ENCODE results near the gene PRR20C.
"Not testable (repeated sequence)": the region's sequence is repeated elsewhere in the genome, so short reads cannot be mapped to it uniquely, and the experiment has no call there.

PRR20C gene

DNA sequence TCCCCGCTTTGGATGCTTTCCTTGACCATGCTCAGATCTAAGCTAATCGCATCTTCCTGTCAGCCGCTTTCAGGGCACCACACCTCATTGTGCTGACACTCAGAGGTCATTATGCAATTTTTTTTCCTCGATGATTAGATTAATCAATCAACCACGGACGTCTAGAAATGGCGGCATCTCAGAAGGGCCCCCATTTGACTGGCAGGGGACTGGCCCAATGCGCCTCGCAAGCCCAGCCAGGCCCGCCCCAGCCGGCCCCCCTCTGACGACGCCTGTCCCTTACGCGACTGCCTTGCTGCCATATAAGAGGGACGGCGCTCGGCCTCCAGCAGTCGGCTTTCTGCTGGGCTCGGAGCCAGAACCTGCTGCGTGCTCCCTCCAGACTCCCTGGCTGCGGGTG is at the start of gene PRR20C:
PRR20C (plus strand) TSS at position 301 of the 400 bp plus-strand sequence. CDS start 387 bp downstream, outside the sequence.
- not testable (repeated sequence) for H3K4me1 Mint-ChIP-seq; H3K27ac Mint-ChIP-seq (ENCODE audit: low read depth); ATAC-seq (replicated peaks; ENCODE audit: extremely low read depth, poor library complexity, severe bottlenecking); H3K36me3 Mint-ChIP-seq (ENCODE audit: insufficient read depth); H3K27me3 Mint-ChIP-seq; DNase-seq (ENCODE audit: low spot score in 2 of 2); H3K9me3 Mint-ChIP-seq; H3K4me3 Mint-ChIP-seq

- Mint-ChIP-seq H3K27me3 (no peaks in the 10 kb centered on the region), H3K4me1 (no peaks in the 10 kb centered on the region), H3K9me3 (peaks cover 13% of the 10 kb centered on the region), H3K4me3 (no peak overlapping the region), H3K36me3 (ENCODE audit: insufficient read depth) (no peaks in the 10 kb centered on the region), H3K27ac (ENCODE audit: low read depth) (no peak overlapping the region)
- no peak for DNase-seq (ENCODE audit: low spot score in 2 of 2)
- ATAC-seq (replicated peaks; ENCODE audit: extremely low read depth, poor library complexity, severe bottlenecking) = no peak
Observed at GRCh38 chr13:57114945-57115344, 38.9 kb upstream of the PRR20C start.

- Mint-ChIP-seq H3K27me3 (no peaks in the 10 kb centered on the region), H3K9me3 (peaks cover 4% of the 10 kb centered on the region), H3K36me3 (ENCODE audit: insufficient read depth) (no peaks in the 10 kb centered on the region), H3K4me3 (no peak overlapping the region), H3K4me1 (no peaks in the 10 kb centered on the region), H3K27ac (ENCODE audit: low read depth) (no peak overlapping the region)
- ATAC-seq (replicated peaks; ENCODE audit: extremely low read depth, poor library complexity, severe bottlenecking) (no peak), DNase-seq (ENCODE audit: low spot score in 2 of 2) (no peak)
Observed at GRCh38 chr13:57123681-57124080, 30.2 kb upstream of the PRR20C start.

DNA sequence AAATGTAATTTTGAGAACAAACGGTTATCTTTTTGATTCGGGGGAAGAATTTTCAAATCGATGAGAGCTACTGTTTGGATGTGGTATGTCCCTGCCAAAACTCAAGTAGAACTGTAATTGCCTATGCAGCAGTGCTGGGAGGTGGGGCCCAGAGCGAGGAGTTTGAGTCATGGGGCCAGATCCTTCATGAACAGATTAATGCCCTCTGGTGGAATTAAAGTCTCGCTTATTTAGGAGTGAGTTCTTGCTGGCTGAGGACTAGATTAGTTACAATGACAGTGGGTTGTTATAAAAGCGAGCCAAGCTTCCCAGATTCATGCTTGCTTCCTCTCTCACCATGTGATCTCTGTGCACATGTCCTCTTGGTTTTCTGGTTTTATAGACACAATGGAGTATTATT is 25.0 kb upstream of the PRR20C start:
- Mint-ChIP-seq H3K27me3 (no peaks in the 10 kb centered on the region), H3K4me3 (no peak overlapping the region), H3K27ac (ENCODE audit: low read depth) (no peak overlapping the region), H3K36me3 (ENCODE audit: insufficient read depth) (no peaks in the 10 kb centered on the region), H3K4me1 (no peaks in the 10 kb centered on the region), H3K9me3 (no peaks in the 10 kb centered on the region)
- ATAC-seq (replicated peaks; ENCODE audit: extremely low read depth, poor library complexity, severe bottlenecking) = no peak
- no peak for DNase-seq (ENCODE audit: low spot score in 2 of 2)

GRCh38 chr13:57136093-57136492 is 17.8 kb upstream of the PRR20C start:
- no peaks in the 10 kb centered on the region for H3K36me3 Mint-ChIP-seq (ENCODE audit: insufficient read depth)
- no peaks in the 10 kb centered on the region for H3K4me1 Mint-ChIP-seq
- ATAC-seq (replicated peaks; ENCODE audit: extremely low read depth, poor library complexity, severe bottlenecking) = no peak
- peaks cover 11% of the 10 kb centered on the region for H3K9me3 Mint-ChIP-seq
- H3K27ac Mint-ChIP-seq (ENCODE audit: low read depth) = no peak overlapping the region
- no peak overlapping the region for H3K4me3 Mint-ChIP-seq
- no peaks in the 10 kb centered on the region for H3K27me3 Mint-ChIP-seq
- no peak for DNase-seq (ENCODE audit: low spot score in 2 of 2)

DNA sequence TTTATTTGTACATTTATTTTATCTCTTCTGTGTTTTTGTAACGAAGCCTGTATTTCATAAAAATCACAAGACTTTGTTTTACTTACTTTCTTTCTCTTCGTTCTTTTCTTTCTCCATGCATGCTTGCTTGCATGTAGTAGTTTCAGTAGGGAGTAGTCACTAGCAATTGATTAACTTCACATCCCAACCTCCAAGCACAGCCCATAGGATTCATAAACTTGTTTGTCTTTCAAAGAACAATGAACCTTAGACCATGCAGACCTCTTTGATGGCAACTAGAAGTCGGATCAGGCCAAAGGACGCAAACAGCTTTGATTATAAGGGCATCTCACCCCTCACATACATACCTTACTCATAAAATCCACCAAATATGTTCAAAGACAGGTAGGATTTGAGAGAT is 16.3 kb upstream of the PRR20C start:
- DNase-seq (ENCODE audit: low spot score in 2 of 2) = no peak
- H3K4me1 Mint-ChIP-seq = no peaks in the 10 kb centered on the region
- peaks cover 11% of the 10 kb centered on the region for H3K9me3 Mint-ChIP-seq
- no peaks in the 10 kb centered on the region for H3K27me3 Mint-ChIP-seq
- no peak overlapping the region for H3K27ac Mint-ChIP-seq (ENCODE audit: low read depth)
- no peak for ATAC-seq (replicated peaks; ENCODE audit: extremely low read depth, poor library complexity, severe bottlenecking)
- H3K4me3 Mint-ChIP-seq = no peak overlapping the region
- no peaks in the 10 kb centered on the region for H3K36me3 Mint-ChIP-seq (ENCODE audit: insufficient read depth)

- DNase-seq (ENCODE audit: low spot score in 2 of 2) (no peak), ATAC-seq (replicated peaks; ENCODE audit: extremely low read depth, poor library complexity, severe bottlenecking) (no peak)
- Mint-ChIP-seq H3K27me3 (no peaks in the 10 kb centered on the region), H3K36me3 (ENCODE audit: insufficient read depth) (no peaks in the 10 kb centered on the region), H3K4me3 (no peak overlapping the region), H3K27ac (ENCODE audit: low read depth) (no peak overlapping the region), H3K4me1 (no peaks in the 10 kb centered on the region), H3K9me3 (peaks cover 11% of the 10 kb centered on the region)
Observed at GRCh38 chr13:57138988-57139387, 14.9 kb upstream of the PRR20C start.

DNA sequence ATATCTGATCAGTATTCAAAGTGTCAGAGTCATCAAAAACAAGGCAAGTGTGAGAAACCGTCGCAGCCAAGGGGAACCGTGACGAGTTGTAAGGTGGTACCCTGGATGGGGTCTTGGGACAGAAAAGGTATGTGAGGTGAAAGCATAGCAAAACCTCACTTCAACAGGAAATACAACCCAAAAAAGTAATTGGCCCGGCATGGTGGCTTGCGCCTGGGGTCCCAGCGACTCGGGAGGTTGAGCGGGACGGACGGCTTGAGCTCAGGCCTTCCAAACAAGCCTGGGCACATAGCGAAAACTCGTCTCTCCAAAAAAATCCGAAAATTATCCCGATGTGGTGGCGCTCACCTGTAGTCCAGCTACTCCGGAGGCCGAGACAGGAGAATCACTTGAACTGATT is 14.1 kb upstream of the PRR20C start:
- H3K27me3 Mint-ChIP-seq; ATAC-seq (replicated peaks; ENCODE audit: extremely low read depth, poor library complexity, severe bottlenecking); H3K36me3 Mint-ChIP-seq (ENCODE audit: insufficient read depth); H3K27ac Mint-ChIP-seq (ENCODE audit: low read depth); H3K4me3 Mint-ChIP-seq; DNase-seq (ENCODE audit: low spot score in 2 of 2); H3K4me1 Mint-ChIP-seq: not testable (repeated sequence)
- H3K9me3 Mint-ChIP-seq = peaks cover 11% of the 10 kb centered on the region

GRCh38 chr13:57140235-57140968 is 13.5 kb upstream of the PRR20C start, which contains the start of gene PRR20A:
PRR20A (plus strand) TSS chr13:57140918; CDS start chr13:57141305, 387 bp downstream.
- peaks cover 11% of the 10 kb centered on the region for H3K9me3 Mint-ChIP-seq
- not testable (repeated sequence) for ATAC-seq (replicated peaks; ENCODE audit: extremely low read depth, poor library complexity, severe bottlenecking); DNase-seq (ENCODE audit: low spot score in 2 of 2); H3K27me3 Mint-ChIP-seq; H3K36me3 Mint-ChIP-seq (ENCODE audit: insufficient read depth); H3K27ac Mint-ChIP-seq (ENCODE audit: low read depth); H3K4me3 Mint-ChIP-seq; H3K4me1 Mint-ChIP-seq

- not testable (repeated sequence) for H3K9me3 Mint-ChIP-seq, H3K4me3 Mint-ChIP-seq
Observed at GRCh38 chr13:57147188-57147587, 6.7 kb upstream of the PRR20C start, which contains the start of gene PRR20B. PRR20B (plus strand) TSS chr13:57147488; CDS start chr13:57147875, 387 bp downstream.

GRCh38 chr13:57148106-57148505 is 5.8 kb upstream of the PRR20C start:
- H3K27me3 Mint-ChIP-seq; H3K27ac Mint-ChIP-seq (ENCODE audit: low read depth); H3K4me3 Mint-ChIP-seq; H3K4me1 Mint-ChIP-seq; DNase-seq (ENCODE audit: low spot score in 2 of 2); ATAC-seq (replicated peaks; ENCODE audit: extremely low read depth, poor library complexity, severe bottlenecking); H3K36me3 Mint-ChIP-seq (ENCODE audit: insufficient read depth); H3K9me3 Mint-ChIP-seq: not testable (repeated sequence)

More at GRCh38 chr13:57147188-57147587, 6.7 kb upstream of the PRR20C start, which contains the start of gene PRR20B:
- not testable (repeated sequence) for H3K27ac Mint-ChIP-seq (ENCODE audit: low read depth); DNase-seq (ENCODE audit: low spot score in 2 of 2); H3K27me3 Mint-ChIP-seq; H3K4me1 Mint-ChIP-seq; H3K36me3 Mint-ChIP-seq (ENCODE audit: insufficient read depth); ATAC-seq (replicated peaks; ENCODE audit: extremely low read depth, poor library complexity, severe bottlenecking)

- ATAC-seq (replicated peaks; ENCODE audit: extremely low read depth, poor library complexity, severe bottlenecking); H3K4me1 Mint-ChIP-seq; H3K27ac Mint-ChIP-seq (ENCODE audit: low read depth); H3K9me3 Mint-ChIP-seq; DNase-seq (ENCODE audit: low spot score in 2 of 2); H3K27me3 Mint-ChIP-seq; H3K4me3 Mint-ChIP-seq; H3K36me3 Mint-ChIP-seq (ENCODE audit: insufficient read depth): not testable (repeated sequence)
Observed at GRCh38 chr13:57160332-57160731, 6.5 kb downstream of the PRR20C start, which contains the start of gene PRR20D. PRR20D (plus strand) TSS chr13:57160632; CDS start chr13:57161019, 387 bp downstream.

- H3K27me3 Mint-ChIP-seq; H3K9me3 Mint-ChIP-seq; DNase-seq (ENCODE audit: low spot score in 2 of 2); H3K27ac Mint-ChIP-seq (ENCODE audit: low read depth); H3K36me3 Mint-ChIP-seq (ENCODE audit: insufficient read depth); H3K4me1 Mint-ChIP-seq; H3K4me3 Mint-ChIP-seq; ATAC-seq (replicated peaks; ENCODE audit: extremely low read depth, poor library complexity, severe bottlenecking): not testable (repeated sequence)
Observed at GRCh38 chr13:57166897-57167296, 13.0 kb downstream of the PRR20C start, which contains the start of gene PRR20E. PRR20E (plus strand) TSS chr13:57167197; CDS start chr13:57167584, 387 bp downstream.
